Panc1 (cell line): ENCODE measurements around the gene AP3S1. TPM values are rescaled to one million over a fixed set of nuclear protein-coding genes. Genes with fewer than 3 reads are reported as not detected.

Source experiments
- ATAC-seq: fragments of 200-7000 bp; cut with Tn5 transposase; 2 replicates; pipeline ENCODE4 v1.9.1; 2020; ENCODE audit warnings: mild to moderate bottlenecking, moderate library complexity
- BruUV-seq: library from RNA; stranded (reverse); fragments of 400-500 nt; replicated peaks from 2 replicates; lab custom pipeline; 2021; lab: Mats Ljungman, UMichigan
- CTCF ChIA-PET: fragments of 300-600 bp; sonication (Branson Sonifier 250); formaldehyde crosslinking; loops from one replicate; lab custom pipeline; 2022; ENCODE audit warnings: antibody characterized with exemption; lab: Charles Lee
- POLR2A ChIA-PET: fragments of 300-600 bp; sonication (Branson Sonifier 250); formaldehyde crosslinking; loops from one replicate; lab custom pipeline; 2022; ENCODE audit warnings: antibody characterized with exemption; lab: Charles Lee
- DNase-seq: peaks from one replicate; pipeline ENCODE4 v3.0.0-alpha.2; 2010; ENCODE audit warnings: low read depth, low spot score
- H3K27ac ChIP-seq: 2 replicates; pipeline ENCODE4 v1.5.1; 2011; ENCODE audit warnings: mild to moderate bottlenecking, low read length, inconsistent platforms
- H3K27me3 ChIP-seq: fragments of 200-500 bp; sonication (Bioruptor generic); 2 replicates; pipeline ENCODE4 v1.6.0; 2014; ENCODE audit warnings: low read length, inconsistent platforms; ENCODE audit not compliant: control insufficient read depth, insufficient read depth
- H3K36me3 ChIP-seq: fragments of 200-500 bp; sonication (Bioruptor generic); 2 replicates; pipeline ENCODE4 v1.5.1; 2014; ENCODE audit warnings: inconsistent platforms, mild to moderate bottlenecking, low read length, moderate library complexity; ENCODE audit not compliant: control insufficient read depth, insufficient read depth
- H3K4me1 ChIP-seq: 2 replicates; pipeline ENCODE4 v1.5.1; 2011; ENCODE audit warnings: inconsistent platforms, mild to moderate bottlenecking, low read length, moderate library complexity; ENCODE audit not compliant: control insufficient read depth, insufficient read depth
- H3K4me3 ChIP-seq, 2 experiments: 2 replicates each; pipeline ENCODE4 v1.5.1; 2011 to 2012; ENCODE audit warnings: low read depth in 2 of 2, low read length in 2 of 2, mild to moderate bottlenecking in 2 of 2, inconsistent platforms in 1 of 2, moderate library complexity in 1 of 2
- H3K9me3 ChIP-seq: fragments of 200-500 bp; sonication (Bioruptor generic); 2 replicates; pipeline ENCODE4 v1.5.1; 2014; ENCODE audit warnings: low read depth, mild to moderate bottlenecking, inconsistent platforms, low read length, moderate library complexity; ENCODE audit not compliant: control insufficient read depth, insufficient read depth
- POLR2AphosphoS5 ChIP-seq: IDR thresholded peaks from 2 replicates; pipeline ENCODE4 v1.6.1; 2012; ENCODE audit warnings: mild to moderate bottlenecking, low read depth, low read length, moderate library complexity
- REST ChIP-seq, 2 experiments: IDR thresholded peaks; 2 replicates each; pipeline ENCODE4 v1.6.1; 2011 to 2012; ENCODE audit warnings: low read depth in 2 of 2, control low read depth in 1 of 2, low read length in 1 of 2, mild to moderate bottlenecking in 1 of 2, moderate library complexity in 1 of 2; ENCODE audit not compliant: insufficient read depth in 1 of 2
- SIN3A ChIP-seq: IDR thresholded peaks from 2 replicates; pipeline ENCODE4 v1.6.1; 2012; ENCODE audit warnings: low read depth, mild to moderate bottlenecking, low read length, moderate library complexity, borderline replicate concordance; ENCODE audit not compliant: insufficient read depth
- TCF7L2 ChIP-seq: IDR thresholded peaks from 2 replicates; pipeline ENCODE4 v1.6.1; 2011; ENCODE audit warnings: mild to moderate bottlenecking, low read depth, low read length, inconsistent platforms
- in situ Hi-C: cut with HindIII; loops from 2 replicates; pipeline ENCODE4 v1.10.0; 2016; ENCODE audit warnings: low sequenced_read_pairs, low pct_unique_long_range_greater_than_20kb
- intact Hi-C: fragments of 100-400 bp; cut with micrococcal nuclease; formaldehyde crosslinking; loops from one replicate; pipeline ENCODE4 v1.10.0; 2022; ENCODE audit not compliant: unreplicated experiment
- total RNA-seq: library from RNA; stranded (reverse); gene quantifications from one replicate; pipeline ENCODE4 v1.2.1, GENCODE V29; 2021; ENCODE audit not compliant: unreplicated experiment
- TF ChIP-seq, protein P1 (sequence below): fragments of 450-650 bp; IDR thresholded peaks from 2 replicates; pipeline ENCODE4 v1.5.1; 2017; ENCODE audit warnings: mild to moderate bottlenecking

The AP3S1 gene
- total RNA-seq, 1 experiment from 2014 or later = 88.8 TPM

- no peak for ATAC-seq
- ChIA-PET CTCF (no interaction called here), POLR2A (interaction anchor here (0.5 kb wide), 1 partner anchor 698 kb away, joined by 3 read pairs; no protein-coding TSS in a partner anchor)
- H3K36me3 ChIP-seq = no peaks in the 10 kb centered on the region
- no peak overlapping the region for H3K4me3 ChIP-seq
- no TSS peak for BruUV-seq
- DNase-seq = no peak
- no peaks in the 10 kb centered on the region for H3K27me3 ChIP-seq
- no peaks in the 10 kb centered on the region for H3K9me3 ChIP-seq
- intact Hi-C loops = no loop called here
- in situ Hi-C loops = no loop called here
- TF ChIP-seq POLR2AphosphoS5 (no peak), REST (IDR thresholded peaks at IDR 0.05; ENCODE audit: insufficient read depth in 1 of 2, low read depth in 2 of 2, low read length in 1 of 2) (no peak), SIN3A (no peak), TCF7L2 (no peak)
- TF ChIP-seq, protein P1, sequence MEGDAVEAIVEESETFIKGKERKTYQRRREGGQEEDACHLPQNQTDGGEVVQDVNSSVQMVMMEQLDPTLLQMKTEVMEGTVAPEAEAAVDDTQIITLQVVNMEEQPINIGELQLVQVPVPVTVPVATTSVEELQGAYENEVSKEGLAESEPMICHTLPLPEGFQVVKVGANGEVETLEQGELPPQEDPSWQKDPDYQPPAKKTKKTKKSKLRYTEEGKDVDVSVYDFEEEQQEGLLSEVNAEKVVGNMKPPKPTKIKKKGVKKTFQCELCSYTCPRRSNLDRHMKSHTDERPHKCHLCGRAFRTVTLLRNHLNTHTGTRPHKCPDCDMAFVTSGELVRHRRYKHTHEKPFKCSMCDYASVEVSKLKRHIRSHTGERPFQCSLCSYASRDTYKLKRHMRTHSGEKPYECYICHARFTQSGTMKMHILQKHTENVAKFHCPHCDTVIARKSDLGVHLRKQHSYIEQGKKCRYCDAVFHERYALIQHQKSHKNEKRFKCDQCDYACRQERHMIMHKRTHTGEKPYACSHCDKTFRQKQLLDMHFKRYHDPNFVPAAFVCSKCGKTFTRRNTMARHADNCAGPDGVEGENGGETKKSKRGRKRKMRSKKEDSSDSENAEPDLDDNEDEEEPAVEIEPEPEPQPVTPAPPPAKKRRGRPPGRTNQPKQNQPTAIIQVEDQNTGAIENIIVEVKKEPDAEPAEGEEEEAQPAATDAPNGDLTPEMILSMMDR = no peak
- no peak overlapping the region for H3K27ac ChIP-seq
- H3K4me1 ChIP-seq = no peaks in the 10 kb centered on the region; the same call in 1 of the 2 replicates
These were observed 9.1 kb downstream of the AP3S1 start for GRCh38 chr5:115850744-115851416.

GRCh38 chr5:115854139-115854538 is 12.4 kb downstream of the AP3S1 start:
- no TSS peak for BruUV-seq
- no peak for ATAC-seq
- POLR2A ChIA-PET = no interaction called here
- no peaks in the 10 kb centered on the region for H3K9me3 ChIP-seq
- no peak for TF ChIP-seq POLR2AphosphoS5
- TF ChIP-seq, protein P1 = no peak
- no peak for TF ChIP-seq SIN3A
- TF ChIP-seq TCF7L2 = no peak
- TF ChIP-seq REST (IDR thresholded peaks at IDR 0.05; ENCODE audit: insufficient read depth in 1 of 2, low read depth in 2 of 2, low read length in 1 of 2) = no peak
- no peak overlapping the region for H3K4me3 ChIP-seq
- H3K36me3 ChIP-seq = no peaks in the 10 kb centered on the region
- H3K27ac ChIP-seq = no peak overlapping the region
- peaks cover 7% of the 10 kb centered on the region; the same call in 1 of the 2 replicates for H3K4me1 ChIP-seq
- CTCF ChIA-PET = no interaction called here
- intact Hi-C loops = no loop called here
- DNase-seq = no peak
- H3K27me3 ChIP-seq = no peaks in the 10 kb centered on the region
- in situ Hi-C loops = no loop called here
